ENCODE data around the gene DPP9. TPM values are rescaled to one million over a fixed set of nuclear protein-coding genes. Genes with fewer than 3 reads are reported as not detected.
"Not testable (repeated sequence)": the region's sequence is repeated elsewhere in the genome, so short reads cannot be mapped to it uniquely, and the experiment has no call there.

Gene DPP9
- total and polyA plus RNA-seq, 8 donors, result 18.7 to 178 (median 48.7) TPM

DNA sequence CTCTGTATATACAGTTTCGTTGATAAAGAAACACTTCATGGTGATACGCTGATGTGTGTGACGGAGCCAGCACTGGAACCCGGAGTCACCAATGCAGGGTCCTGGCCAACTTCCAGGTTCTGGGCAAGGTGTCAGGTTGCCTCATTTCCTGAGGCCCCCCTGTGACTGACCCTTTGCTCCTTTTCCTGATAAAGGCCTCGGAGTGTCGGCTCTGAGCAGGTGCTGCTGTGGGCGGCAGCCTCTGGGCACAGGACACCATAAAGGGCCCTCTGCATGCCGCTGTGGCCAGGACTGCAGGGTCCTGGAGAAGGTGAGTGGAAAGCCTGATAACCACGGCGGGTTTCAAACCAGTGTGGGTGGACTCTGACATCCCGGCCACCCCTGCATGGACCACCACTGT is 36.2 kb downstream of the DPP9 start:
- H3K9me3 ChIP-seq, result no peaks in the 10 kb centered on the region
- H3K27ac ChIP-seq, result no peak overlapping the region
- no peaks in the 10 kb centered on the region for H3K27me3 ChIP-seq
- intact Hi-C loops (cut with DNase I; ENCODE audit: low total_unique reads), result no loop called here
- peaks cover 81 to 100% (median 99%) of the 10 kb centered on the region in 4 donors for H3K36me3 ChIP-seq
- WGBS, 5 donors, result 45 to 66% (median 61%) methylated on average over 9 to 11 of the region's 11 CpGs
- no peak overlapping the region for H3K4me3 ChIP-seq
- no peak for TF ChIP-seq EP300 (IDR thresholded peaks at IDR 0.05)
- peak; percentile 53 to 71 for DNase-seq
- no peaks in the 10 kb centered on the region for H3K4me1 ChIP-seq

DNA sequence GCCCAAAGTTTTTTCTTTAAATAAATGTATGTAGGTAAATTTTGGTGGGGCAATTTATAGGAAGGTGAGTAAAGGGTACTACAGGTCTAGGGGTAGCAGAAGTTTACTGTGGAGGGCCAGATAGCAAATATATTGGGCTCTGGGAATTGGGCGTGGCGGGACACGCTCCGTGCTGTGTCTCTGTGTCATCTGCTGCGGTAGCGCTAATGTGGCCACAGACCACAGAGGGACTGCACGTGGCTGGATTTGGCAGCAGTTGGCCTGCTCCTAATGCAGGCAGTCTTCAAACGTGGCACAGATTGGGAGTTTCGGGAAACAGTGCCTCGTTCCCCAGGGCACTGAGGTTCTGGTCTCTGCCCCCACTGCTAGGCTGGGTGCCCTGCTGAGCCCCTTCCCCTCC is 36.9 kb downstream of the DPP9 start:
- intact Hi-C loops (cut with DNase I; ENCODE audit: low total_unique reads), result no loop called here
- DNase-seq, result no peak

DNA sequence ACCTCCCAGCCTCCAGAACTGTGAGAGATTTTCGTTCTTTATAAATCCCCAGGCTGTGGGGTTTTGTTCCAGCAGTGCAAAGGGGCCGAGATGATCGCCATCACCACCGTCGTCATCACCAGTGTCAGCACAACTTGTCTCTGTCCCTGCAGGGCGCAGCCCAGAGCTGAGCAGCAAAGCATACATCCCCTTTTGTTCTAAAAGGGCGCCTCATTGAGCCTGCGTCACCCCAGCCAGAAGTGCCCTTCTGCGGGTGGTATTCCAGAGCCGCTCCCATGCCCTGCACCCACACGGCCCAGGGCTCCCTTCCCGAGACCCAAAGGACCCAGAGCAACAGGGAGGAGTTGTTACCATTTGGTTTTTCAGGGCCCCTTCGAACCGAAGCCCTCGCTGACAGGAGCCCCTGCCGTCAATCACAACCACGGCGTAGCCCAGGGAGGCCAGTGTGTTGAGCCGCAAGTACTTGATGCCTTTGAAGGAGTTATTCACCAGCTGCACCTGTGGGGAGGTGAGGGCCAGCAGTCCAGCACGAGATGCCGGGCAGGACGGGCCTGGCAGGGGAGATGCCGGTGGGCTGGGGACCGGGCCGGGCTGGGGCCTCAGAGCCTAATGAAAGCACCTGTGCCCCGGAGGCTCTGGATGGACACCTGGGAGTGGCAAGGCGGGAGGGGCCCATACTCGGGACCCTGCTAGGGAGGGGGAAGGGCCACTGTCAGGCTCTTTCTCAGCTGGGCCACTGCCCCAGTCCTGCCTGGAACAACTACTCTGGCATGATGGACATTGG is 39.1 kb downstream of the DPP9 start:
- DNase-seq, result no peak
- WGBS, 5 donors, result 90 to 94% (median 93%) methylated on average over 25 to 28 of the region's 28 CpGs
- Histone ChIP-seq H3K36me3 (peaks cover 74 to 100% (median 100%) of the 10 kb centered on the region in 4 donors), H3K27ac (no peak overlapping the region), H3K9me3 (no peaks in the 10 kb centered on the region), H3K4me1 (no peaks in the 10 kb centered on the region), H3K4me3 (no peak overlapping the region), H3K27me3 (no peaks in the 10 kb centered on the region)
- intact Hi-C loops (cut with DNase I; ENCODE audit: low total_unique reads), result no loop called here
- TF ChIP-seq POLR2AphosphoS5 (IDR thresholded peaks at IDR 0.05) (no peak), EP300 (IDR thresholded peaks at IDR 0.05) (no peak)
- TF ChIP-seq, protein P1, sequence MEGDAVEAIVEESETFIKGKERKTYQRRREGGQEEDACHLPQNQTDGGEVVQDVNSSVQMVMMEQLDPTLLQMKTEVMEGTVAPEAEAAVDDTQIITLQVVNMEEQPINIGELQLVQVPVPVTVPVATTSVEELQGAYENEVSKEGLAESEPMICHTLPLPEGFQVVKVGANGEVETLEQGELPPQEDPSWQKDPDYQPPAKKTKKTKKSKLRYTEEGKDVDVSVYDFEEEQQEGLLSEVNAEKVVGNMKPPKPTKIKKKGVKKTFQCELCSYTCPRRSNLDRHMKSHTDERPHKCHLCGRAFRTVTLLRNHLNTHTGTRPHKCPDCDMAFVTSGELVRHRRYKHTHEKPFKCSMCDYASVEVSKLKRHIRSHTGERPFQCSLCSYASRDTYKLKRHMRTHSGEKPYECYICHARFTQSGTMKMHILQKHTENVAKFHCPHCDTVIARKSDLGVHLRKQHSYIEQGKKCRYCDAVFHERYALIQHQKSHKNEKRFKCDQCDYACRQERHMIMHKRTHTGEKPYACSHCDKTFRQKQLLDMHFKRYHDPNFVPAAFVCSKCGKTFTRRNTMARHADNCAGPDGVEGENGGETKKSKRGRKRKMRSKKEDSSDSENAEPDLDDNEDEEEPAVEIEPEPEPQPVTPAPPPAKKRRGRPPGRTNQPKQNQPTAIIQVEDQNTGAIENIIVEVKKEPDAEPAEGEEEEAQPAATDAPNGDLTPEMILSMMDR (IDR thresholded peaks at IDR 0.05), result no peak

More for the DNA sequence above, 36.9 kb downstream of the DPP9 start:
- Histone ChIP-seq H3K9me3 (no peaks in the 10 kb centered on the region), H3K36me3 (peaks cover 79 to 100% (median 99%) of the 10 kb centered on the region in 4 donors), H3K4me1 (no peaks in the 10 kb centered on the region), H3K4me3 (no peak overlapping the region), H3K27ac (no peak overlapping the region), H3K27me3 (no peaks in the 10 kb centered on the region)
- 92 to 97% (median 96%) methylated on average over 10 of the region's 10 CpGs for WGBS, 5 donors
- TF ChIP-seq EP300 (IDR thresholded peaks at IDR 0.05), result no peak
- no peak for TF ChIP-seq POLR2AphosphoS5 (IDR thresholded peaks at IDR 0.05)
- TF ChIP-seq, protein P1 (IDR thresholded peaks at IDR 0.05), result no peak
- TF ChIP-seq POLR2A (IDR thresholded peaks at IDR 0.05), result no peak

DNA sequence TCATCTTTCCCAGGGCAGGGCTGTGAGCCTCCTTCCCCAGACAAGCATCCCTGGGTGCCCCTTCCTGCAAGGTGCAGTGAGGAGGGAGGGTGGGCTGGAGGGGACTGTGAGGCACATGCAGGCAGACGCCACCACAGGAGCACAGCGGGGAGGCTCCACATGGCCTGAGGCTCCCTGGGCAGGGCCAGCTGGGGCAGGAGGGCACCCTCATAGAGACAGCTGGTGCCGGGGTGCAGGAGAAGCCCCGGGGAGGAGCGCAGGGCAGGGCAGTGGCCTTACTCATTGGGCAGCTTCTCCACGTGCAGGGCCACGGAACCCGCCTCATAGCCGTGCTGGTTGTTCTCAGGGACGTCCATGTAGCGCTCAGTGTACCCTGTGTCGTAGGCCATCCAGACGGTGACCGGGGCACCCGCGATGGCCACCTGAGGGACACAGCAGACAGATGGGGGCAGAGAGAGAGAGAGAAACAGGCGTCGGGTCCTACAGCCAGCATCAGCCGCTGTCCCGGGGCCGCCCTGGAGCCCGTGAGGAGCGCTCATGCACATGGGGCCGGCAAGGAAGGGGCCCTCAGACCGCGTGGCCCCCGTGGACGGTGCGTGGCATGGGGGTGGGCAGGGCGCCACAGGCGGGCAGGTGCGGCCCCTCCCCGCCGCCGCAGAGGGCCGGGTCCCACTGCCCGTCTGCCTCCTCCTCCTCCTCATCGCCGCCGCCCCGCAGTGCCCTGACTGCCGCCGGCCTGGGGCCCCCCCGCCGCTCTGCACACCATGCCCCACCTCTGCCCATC is 41.0 kb downstream of the DPP9 start:
- peaks cover 69 to 100% (median 99%) of the 10 kb centered on the region in 4 donors for H3K36me3 ChIP-seq
- DNase-seq, result no peak
- H3K27me3 ChIP-seq, result no peaks in the 10 kb centered on the region
- H3K27ac ChIP-seq, result no peak overlapping the region
- WGBS, 5 donors, result 95 to 98% (median 97%) methylated on average over 25 to 42 of the region's 45 CpGs
- no peaks in the 10 kb centered on the region for H3K4me1 ChIP-seq
- intact Hi-C loops (cut with DNase I; ENCODE audit: low total_unique reads), result no loop called here
- TF ChIP-seq EP300 (IDR thresholded peaks at IDR 0.05), result no peak
- TF ChIP-seq, protein P1 (IDR thresholded peaks at IDR 0.05), result no peak
- no peak for TF ChIP-seq POLR2AphosphoS5 (IDR thresholded peaks at IDR 0.05)
- no peak for TF ChIP-seq POLR2A (IDR thresholded peaks at IDR 0.05)
- H3K9me3 ChIP-seq, result no peaks in the 10 kb centered on the region
- H3K4me3 ChIP-seq, result no peak overlapping the region

DNA sequence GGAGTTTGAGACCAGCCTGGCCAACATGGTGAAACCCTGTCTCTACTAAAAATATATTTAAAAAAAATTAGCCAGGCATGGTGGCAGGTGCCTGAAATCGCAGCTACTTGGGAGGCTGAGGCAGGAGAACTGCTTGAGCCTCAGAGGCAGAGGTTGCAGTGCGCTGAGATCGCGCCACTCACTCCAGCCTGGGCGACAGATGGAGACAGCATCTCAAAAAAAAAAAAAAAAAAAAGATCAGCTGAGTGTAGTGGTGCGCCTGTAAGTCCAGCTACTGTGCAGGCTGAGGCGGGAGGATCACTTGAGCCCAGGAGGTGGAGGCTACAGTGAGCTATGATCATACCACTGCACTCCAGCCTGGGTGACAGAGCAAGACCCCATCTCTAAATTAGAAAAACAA is 43.6 kb downstream of the DPP9 start:
- H3K27me3 ChIP-seq; intact Hi-C loops (cut with DNase I; ENCODE audit: low total_unique reads); DNase-seq; H3K9me3 ChIP-seq; H3K27ac ChIP-seq; H3K4me3 ChIP-seq; H3K4me1 ChIP-seq: not testable (repeated sequence)
- WGBS, 5 donors, result 92 to 98% (median 98%) methylated on average over 7 of the region's 7 CpGs
- H3K36me3 ChIP-seq, result peaks cover 62 to 100% (median 97%) of the 10 kb centered on the region in 4 donors
